ENCODE data around the gene HOXD3.

The HOXD3 gene

GRCh38 chr2:176125772-176126054, 31.4 kb upstream of the HOXD3 start:
- ChIA-PET CTCF (interaction anchor here (1.0 to 4.2 kb wide), 13 partner anchors 12 to 1035 kb away, joined by 3 to 57 read pairs (median 7); no protein-coding TSS in a partner anchor), POLR2A (no interaction called here)
- DNase-seq (ENCODE audit: extremely low spot score) = no peak
- TF ChIP-seq CTCF (IDR thresholded peaks at IDR 0.05; ENCODE audit: control extremely low read depth, extremely low read depth, low read depth, missing control alignments) = no peak

- ChIA-PET POLR2A (no interaction called here), CTCF (interaction anchor here (0.6 to 4.2 kb wide), 53 partner anchors 9 to 1416 kb away, joined by 3 to 57 read pairs (median 5); no protein-coding TSS in a partner anchor)
- peak; percentile 50 for DNase-seq (ENCODE audit: extremely low spot score)
- TF ChIP-seq CTCF (IDR thresholded peaks at IDR 0.05; ENCODE audit: control extremely low read depth, extremely low read depth, low read depth, missing control alignments) = peak; percentile 79
Measured at GRCh38 chr2:176126929-176127773, 30.0 kb upstream of the HOXD3 start.

GRCh38 chr2:176127774-176128072, 29.4 kb upstream of the HOXD3 start:
- no peak for TF ChIP-seq CTCF (IDR thresholded peaks at IDR 0.05; ENCODE audit: control extremely low read depth, extremely low read depth, low read depth, missing control alignments)
- ChIA-PET POLR2A (no interaction called here), CTCF (interaction anchor here (0.8 to 4.2 kb wide), 34 partner anchors 9 to 1309 kb away, joined by 3 to 57 read pairs (median 5); no protein-coding TSS in a partner anchor)
- no peak for DNase-seq (ENCODE audit: extremely low spot score)

GRCh38 chr2:176128172-176128981, 28.7 kb upstream of the HOXD3 start:
- POLR2A ChIA-PET = no interaction called here
- no peak for TF ChIP-seq CTCF (IDR thresholded peaks at IDR 0.05; ENCODE audit: control extremely low read depth, extremely low read depth, low read depth, missing control alignments)
- DNase-seq (ENCODE audit: extremely low spot score) = no peak
- CTCF ChIA-PET = interaction anchor here (0.8 to 4.2 kb wide), 16 partner anchors 12 to 1033 kb away, joined by 3 to 57 read pairs (median 10); no protein-coding TSS in a partner anchor

GRCh38 chr2:176128982-176129796, 27.9 kb upstream of the HOXD3 start, which contains the start of gene HOXD8:
Gene HOXD8 (plus strand): TSS chr2:176129705. CDS start chr2:176130367, 662 bp downstream.
- no peak for TF ChIP-seq CTCF (IDR thresholded peaks at IDR 0.05; ENCODE audit: control extremely low read depth, extremely low read depth, low read depth, missing control alignments)
- DNase-seq (ENCODE audit: extremely low spot score) = no peak
- ChIA-PET CTCF (interaction anchor here (1.2 to 4.2 kb wide), 5 partner anchors 18 to 524 kb away, joined by 3 to 57 read pairs (median 8); no protein-coding TSS in a partner anchor), POLR2A (no interaction called here)

GRCh38 chr2:176129813-176130146, 27.3 kb upstream of the HOXD3 start:
- POLR2A ChIA-PET = no interaction called here
- no peak for DNase-seq (ENCODE audit: extremely low spot score)

More at GRCh38 chr2:176129813-176130146, 27.3 kb upstream of the HOXD3 start:
- CTCF ChIA-PET = interaction anchor here (1.0 to 1.2 kb wide), 2 partner anchors 20 to 522 kb away, joined by 3 to 4 read pairs; no protein-coding TSS in a partner anchor
- TF ChIP-seq CTCF (IDR thresholded peaks at IDR 0.05; ENCODE audit: control extremely low read depth, extremely low read depth, low read depth, missing control alignments) = no peak
